ENCODE data around the gene RFX1. TPM values are rescaled to one million over a fixed set of nuclear protein-coding genes. Genes with fewer than 3 reads are reported as not detected.
"Not testable (repeated sequence)": the region's sequence is repeated elsewhere in the genome, so short reads cannot be mapped to it uniquely, and the experiment has no call there.

RFX1 gene
- total RNA-seq, 2 donors from 2014 or later: 11.0 to 12.3 TPM

DNA sequence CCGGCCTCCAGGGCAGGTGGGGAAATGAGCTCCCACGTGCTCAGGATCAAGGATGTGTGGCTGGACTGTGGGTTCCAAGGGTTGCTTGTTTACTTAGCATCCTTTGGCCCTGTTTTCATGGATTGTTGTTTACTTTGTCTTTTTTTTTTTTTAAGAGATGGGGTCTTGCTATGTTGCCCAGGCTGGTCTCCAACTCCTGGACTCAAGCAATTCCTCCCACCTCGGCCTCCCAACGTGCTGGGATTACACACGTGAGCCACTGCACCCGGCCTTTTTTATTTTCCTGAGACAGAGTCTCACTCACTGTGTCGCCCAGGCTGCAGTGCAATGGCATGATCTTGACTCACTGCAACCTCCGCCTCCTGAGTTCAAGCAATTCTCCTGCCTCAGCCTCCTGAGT lies 38.9 kb downstream of the RFX1 start:
- DNase-seq; ATAC-seq; intact Hi-C loops (cut with DNase I): not testable (repeated sequence)

DNA sequence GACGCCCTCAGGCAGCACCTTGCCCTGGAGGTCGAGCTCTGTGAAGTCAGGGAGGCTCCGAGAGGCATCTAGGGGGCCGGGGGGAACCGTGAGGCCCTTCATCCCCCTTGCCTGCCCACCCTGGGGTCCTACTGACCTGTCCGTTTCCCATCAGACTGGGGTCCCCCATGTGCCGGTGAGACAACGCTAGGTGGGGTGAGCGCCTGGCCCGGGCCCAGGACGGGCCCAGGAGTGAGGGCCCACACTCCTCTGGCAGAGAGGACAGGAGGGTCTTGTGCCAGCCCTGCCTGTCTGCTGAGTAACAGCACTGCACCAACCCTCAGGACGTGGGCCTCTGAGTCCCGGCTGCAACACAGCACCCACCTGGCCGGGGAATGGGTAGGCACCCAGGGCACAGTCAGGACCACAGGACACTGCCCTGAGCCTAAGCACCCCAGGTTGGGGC lies 39.4 kb downstream of the RFX1 start:
- DNase-seq: no peak
- intact Hi-C loops (cut with DNase I): no loop called here
- ATAC-seq: no peak

DNA sequence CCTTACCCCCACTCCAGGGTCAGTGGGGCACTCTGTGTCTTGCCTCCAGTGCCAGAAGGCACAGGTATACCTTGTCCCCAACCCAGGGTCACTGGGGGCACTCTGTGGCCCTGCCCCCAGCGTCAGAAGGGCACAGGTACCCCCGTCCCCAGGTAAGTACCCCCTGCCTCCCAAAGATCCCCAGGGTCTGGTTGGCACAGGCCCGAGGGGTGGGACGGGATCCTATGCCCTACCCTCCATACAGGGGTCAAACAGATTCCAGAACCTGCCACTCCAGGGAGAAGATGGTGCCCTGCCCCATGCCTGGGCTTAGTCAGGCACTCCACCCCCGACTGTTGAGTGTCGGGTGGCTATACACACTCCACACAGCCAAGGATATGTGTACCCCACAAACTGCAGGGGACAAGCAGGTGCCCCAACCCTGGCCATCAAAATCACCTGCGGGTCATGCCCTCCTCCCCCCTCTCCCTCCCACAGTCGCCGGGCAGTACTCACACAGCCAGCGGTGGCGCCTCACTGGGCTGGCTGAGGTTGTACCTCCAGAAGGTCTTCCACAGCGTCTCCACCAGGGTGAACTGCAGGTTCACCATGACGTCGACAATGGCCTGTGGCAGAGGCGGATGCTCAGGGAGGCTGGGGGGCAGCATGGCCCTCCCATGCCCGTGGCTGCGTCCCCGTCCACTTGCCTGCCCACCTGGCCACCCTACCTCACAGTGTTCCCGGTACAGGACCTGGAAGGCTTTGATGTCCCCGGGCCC lies 40.0 kb downstream of the RFX1 start:
- no peak for DNase-seq
- intact Hi-C loops (cut with DNase I): no loop called here
- no peak for ATAC-seq

DNA sequence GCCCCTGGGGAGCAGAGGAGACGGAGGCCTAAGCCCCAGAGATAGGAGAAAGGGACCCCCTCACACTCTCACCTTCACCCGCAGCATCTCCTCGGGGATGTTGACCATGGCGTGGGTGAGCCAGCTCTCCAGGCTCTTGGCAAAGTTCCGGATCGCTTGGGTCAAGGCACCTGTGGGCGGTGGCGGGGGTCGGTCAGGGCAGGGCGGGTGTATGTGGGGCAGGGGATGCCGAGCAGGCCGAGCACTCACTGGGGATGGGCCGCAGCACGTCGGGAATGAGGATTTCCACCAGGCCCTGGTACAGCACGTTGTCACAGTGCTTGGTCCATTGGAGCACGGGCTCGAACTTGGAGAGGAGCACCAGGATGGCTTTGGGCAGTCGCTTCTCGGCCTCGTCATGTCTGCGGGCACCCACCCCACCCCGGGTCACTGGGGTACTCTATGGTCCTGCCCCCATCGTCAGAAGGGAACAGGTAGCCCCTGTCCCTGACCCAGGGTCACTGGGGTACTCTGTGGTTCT lies 40.7 kb downstream of the RFX1 start:
- no peak for DNase-seq
- ATAC-seq: no peak
- intact Hi-C loops (cut with DNase I): no loop called here

DNA sequence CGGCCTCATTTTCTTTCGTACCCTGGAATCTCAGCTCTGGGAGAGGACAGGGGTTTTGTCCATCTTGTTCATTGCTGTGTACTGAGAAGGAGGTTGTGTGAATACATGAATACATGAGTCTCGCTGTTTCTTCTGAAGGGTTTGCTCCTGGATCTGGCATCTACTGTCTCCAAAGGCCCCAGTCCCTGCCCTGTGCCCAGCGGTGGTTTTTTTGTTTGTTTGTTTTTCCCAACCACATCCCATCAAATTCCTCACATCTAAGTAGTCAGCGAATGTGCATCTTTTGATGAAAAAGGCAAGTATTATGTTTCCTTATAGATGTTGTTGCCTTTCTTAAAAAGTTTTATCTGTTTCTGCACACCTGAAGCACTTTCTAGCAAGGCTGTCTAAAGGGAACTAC lies 41.3 kb downstream of the RFX1 start:
- ATAC-seq (no peak), DNase-seq (no peak)

DNA sequence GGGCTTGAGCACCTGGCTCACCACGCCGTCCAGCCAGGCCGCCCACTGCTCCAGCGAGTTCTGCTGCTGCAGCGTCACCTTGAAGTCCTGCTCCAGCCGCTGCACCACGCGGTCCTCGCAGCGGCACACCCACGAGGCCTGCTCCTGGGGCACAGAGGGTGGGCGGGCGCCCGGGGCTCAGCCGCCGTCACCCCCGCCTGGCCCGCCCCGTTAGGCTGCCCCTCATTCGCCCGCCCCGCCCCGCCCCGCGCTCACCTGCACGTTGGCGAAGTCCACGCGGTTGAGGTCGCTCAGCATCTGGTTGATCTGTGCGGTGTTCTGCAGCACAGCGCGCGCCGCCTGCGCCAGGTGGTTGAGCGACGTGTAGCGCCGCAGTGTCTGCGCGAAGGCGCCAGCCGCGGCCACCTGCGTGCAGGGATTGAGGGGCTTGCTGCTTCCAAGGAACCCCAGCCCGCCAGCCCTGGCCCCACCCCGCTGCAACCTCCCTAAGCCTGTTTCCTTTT lies 42.5 kb downstream of the RFX1 start:
- intact Hi-C loops (cut with DNase I): no loop called here
- ATAC-seq (no peak), DNase-seq (no peak)

More for the DNA sequence above, 41.3 kb downstream of the RFX1 start:
- intact Hi-C loops (cut with DNase I): no loop called here

DNA sequence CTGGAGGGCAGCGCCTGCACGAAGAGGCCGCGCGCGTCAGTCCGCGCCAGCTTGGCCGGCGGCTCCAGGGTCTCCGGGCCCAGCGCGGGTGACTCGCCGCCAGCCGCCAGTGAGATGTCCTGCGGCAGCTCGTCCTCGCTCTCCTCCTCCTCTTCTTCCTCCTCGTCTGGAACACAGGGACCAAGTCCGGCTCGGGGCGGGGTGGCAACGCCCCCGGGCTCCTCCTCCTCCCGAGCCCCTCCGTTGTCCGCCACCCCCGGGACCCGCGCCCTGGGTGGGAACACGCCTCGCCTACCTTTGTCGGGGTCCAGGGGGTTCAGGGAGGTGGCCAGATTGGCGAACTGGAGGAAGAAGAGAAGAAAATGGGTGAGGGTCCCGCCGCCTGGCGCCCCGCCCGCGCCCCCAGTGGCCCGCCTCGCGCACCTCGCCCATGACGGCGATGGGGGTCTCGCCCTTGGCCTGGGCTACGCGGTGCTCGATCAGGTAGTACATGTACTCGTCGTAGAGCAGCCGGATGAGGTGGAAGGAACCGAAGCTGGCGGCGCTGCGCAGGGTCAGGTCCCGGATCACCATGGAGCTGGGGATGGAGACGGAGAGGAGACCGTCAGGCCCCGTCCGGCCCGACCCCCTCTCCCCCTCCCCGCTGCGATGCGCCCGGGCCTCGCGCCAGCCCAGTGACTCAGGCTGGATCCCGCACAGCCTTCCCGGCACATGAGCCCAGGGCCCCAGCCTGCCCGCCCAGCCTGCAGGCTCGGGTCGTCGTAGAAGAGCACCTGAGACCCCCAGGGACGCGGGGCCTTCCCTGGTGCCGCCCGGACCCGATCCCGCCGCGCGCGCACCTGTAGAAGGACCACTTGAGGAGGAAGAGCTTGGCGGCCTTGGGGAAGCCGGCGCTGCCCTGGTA lies 43.2 kb downstream of the RFX1 start:
- ATAC-seq (peak; percentile 32 to 45), DNase-seq (no peak)
- intact Hi-C loops (cut with DNase I): no loop called here

DNA sequence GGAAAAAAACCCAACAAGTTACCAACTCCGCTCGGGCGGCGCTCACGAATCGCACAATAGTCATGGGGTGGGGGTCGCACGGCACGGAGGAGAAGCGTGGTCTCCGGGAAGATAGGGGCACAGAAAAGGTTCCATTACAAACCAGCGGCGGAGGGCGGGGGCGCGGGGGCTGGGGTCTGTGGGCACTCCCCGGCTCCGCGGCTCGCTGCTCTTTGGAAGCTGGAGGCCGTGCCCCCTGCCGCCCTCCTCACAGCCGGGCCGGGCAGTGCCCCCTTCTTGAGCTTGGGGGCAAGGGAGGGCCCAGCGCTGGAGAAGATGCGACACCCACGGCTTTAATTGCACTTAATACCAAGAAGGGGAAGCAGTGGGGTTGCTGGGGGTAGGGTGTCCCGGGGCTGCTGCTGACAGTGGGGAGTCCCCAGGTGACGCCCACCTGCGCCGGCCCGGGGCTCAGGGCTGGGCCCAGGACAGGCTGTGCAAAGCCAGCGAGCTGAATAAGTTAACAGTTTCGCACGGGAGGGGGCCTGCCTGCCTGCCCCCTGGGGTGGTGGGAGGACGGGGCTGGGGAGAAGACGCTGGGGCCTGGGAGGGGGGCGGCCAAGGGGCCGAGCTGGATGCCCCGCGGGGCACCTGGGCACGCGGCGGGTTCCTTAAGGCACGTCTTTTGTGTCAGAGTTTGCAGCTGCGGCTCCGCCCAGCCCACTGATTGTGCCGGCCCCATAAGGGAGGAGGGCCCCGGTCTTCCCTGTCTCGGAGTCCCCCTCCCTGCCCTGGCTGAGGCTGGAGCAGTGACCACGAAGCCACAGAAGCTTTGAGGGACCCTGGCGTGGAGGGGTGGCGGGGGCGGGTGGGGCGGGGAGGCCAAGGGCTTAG lies 44.1 kb downstream of the RFX1 start:
- DNase-seq (no peak), ATAC-seq (peak; percentile 29 to 61)
- intact Hi-C loops (cut with DNase I): no loop called here

DNA sequence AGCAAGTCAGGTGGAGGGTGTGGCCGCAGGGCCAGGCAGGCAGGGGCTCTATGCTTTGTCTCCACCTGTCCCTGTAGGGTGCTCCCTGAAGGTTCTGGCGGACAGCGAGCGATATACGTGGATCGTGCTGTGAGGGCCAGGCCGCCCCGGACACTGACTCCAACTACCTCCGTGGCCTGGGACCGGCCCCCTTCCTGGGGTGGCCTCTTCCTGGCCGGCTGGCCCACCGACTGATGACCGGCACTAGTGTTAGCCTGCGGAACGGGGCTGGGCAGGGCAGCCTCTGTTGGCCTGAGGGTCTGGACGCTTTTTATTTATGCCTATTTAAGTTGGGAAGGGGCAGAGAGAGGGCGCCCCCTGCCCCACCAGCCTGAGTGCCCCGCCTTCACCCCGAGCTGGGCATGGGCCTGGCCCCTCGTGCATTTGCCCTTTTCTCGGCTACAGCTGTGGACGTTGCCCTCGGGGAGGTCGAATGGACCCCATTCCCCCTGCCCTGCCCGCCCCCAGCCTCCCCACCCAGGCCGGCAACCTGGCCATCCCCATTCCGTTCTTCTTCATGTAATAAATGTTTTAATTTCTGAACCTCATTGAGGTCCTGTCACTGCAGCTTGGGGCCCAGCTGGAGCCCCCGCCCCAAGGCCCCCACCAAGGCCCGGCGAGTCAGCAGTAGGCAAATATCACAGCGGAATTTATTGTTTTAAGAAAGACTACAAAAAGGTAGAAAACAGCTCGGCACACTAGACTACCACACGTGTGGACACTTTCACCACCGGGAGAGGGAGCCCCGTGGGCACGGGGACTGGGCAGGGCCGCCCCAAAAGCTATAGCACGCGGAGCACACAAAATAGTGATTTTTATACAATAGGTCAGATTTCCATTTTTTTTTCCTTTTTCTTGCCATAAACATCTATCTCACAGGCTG lies 45.0 kb downstream of the RFX1 start:
- DNase-seq: no peak
- no peak for ATAC-seq
- intact Hi-C loops (cut with DNase I): no loop called here

DNA sequence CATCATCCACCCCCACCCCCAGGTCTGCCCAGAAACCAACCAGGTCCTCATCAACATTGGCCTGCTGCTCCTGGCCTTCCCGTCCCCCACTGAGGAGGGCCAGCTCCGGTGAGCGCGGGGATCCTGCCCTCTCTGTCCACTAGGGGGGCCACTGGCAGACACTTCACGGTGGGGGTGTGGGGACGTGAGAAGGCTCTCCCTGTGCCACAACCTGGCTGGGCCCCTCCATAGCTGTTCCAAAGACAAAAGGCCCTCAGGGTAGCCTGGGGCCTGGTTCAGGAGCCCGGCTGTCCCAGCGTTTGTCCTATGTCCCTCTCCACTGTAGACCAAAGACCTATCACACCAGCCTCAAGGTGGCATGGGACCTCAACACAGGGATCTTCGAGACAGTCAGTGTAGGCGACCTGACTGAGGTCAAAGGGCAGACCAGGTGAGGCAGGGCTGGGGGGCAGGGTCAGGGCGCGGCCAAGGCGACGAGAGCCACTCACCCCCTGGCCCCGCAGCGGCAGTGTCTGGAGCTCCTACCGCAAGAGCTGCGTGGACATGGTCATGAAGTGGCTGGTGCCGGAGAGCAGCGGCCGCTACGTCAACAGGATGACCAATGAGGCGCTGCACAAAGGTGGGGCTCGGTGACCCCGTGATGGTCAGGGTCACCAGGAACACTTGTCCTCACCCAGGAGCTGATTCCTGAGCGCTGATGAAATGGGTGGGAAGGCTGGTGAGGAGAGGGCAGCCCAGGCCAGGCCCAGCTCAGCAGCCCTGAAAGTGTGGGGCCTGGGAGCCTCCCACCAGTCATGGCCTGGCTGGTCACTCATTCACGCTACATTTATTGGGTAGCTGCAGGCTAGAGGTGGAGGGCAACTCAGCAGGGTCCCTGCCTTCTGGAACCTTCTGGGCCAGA lies 45.9 kb downstream of the RFX1 start:
- DNase-seq: no peak
- ATAC-seq: peak in 1 of 2 donors; percentile 16
- intact Hi-C loops (cut with DNase I): loop anchor here in 1 of 2 donors (5.0 kb wide), 1 partner anchor 78 kb away; no protein-coding TSS in a partner anchor

DNA sequence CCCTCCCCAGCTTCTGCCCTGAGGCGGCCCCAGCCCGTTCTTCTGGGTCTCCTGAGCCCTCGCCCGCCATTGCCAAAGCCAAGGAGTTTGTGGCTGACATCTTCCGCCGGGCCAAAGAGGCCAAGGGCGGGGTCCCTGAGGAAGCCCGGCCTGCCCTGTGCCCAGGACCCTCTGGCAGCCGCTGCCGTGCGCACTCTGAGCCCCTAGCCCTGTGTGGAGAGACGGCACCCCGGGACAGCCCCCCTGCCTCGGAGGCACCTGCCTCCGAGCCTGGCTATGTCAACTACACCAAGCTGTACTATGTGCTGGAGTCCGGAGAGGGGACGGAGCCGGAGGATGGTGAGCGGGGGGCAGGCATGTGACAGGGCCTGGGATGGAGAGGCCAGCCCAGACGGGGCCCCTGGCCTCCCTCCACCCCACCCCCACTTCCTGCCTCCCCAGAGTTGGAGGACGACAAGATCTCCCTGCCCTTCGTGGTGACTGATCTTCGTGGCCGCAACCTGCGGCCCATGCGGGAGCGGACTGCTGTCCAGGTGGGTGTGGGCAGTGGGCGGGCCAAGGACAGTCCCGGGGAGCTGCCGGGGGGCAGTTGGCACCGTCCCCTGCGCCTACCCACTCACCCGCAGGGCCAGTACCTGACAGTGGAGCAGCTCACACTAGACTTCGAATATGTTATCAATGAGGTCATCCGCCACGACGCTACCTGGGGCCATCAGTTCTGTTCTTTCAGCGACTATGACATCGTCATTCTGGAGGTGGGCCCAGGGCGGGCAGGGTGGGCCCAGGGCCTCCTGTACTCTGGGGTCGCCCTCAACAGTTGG lies 46.8 kb downstream of the RFX1 start:
- no peak for ATAC-seq
- intact Hi-C loops (cut with DNase I): loop anchor here in 1 of 2 donors (5.0 kb wide), 1 partner anchor 77 kb away; no protein-coding TSS in a partner anchor
- DNase-seq: no peak

DNA sequence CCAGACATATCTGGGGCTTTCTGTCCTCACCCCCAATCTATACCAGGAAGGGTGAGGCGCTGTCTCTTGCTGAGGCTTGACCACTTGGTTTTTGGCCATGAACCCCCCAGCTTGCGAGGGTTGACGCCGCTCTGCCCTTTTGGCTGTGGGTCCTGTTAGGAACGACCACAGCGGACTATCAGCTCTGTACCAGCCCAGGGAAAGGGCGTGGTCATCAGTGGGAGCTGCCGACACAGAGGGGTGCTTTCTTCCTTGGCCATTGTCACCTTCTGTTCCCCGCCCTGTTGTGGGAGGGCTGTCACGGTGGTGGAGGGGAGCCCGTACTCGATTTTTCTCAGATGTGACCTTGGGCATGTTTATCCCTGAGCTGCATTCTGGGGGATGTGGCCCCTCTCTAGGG lies 48.1 kb downstream of the RFX1 start:
- intact Hi-C loops (cut with DNase I): loop anchor here in 1 of 2 donors (5.0 kb wide), 1 partner anchor 76 kb away; no protein-coding TSS in a partner anchor
- ATAC-seq (no peak), DNase-seq (no peak)

DNA sequence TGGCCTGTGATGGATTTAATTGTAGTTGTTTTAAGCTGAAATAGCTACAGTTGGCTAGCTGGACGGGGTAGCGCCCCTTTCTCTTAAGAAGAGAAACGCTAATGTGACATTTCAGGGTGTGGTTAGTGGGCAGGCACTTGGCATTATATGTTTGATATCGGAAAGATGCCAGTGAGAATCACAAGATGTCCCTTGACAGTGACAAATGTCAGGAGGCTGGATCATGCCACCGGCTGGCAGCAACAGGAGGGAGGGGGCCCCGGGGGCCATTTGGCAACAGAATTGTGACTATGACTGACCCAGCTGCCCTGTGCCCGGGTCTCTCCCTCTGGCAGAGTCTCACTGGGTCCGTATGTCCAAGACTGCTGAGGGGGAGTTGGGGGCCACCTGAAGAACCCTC lies 49.1 kb downstream of the RFX1 start:
- intact Hi-C loops (cut with DNase I): loop anchor here in 1 of 2 donors (5.0 kb wide), 1 partner anchor 75 kb away; no protein-coding TSS in a partner anchor
- DNase-seq: no peak
- ATAC-seq: no peak

DNA sequence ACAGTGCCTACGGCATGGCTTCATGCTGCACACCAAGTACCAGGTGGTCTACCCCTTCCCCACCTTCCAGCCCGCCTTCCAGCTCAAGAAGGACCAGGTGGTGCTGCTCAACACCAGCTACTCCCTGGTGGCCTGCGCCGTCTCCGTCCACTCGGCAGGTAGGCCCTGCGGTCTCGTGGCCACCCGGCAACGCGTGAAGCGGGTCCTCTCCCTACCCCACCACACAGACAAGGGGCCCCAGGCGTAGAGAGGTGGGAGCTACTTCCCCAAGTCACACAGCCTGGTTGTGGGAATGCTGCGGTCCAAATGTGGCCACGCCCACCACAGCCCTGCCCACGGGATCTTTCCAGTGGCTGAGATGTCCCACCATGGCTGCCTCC lies 49.8 kb downstream of the RFX1 start:
- ATAC-seq (no peak), DNase-seq (no peak)
- intact Hi-C loops (cut with DNase I): loop anchor here in 1 of 2 donors (5.0 kb wide), 1 partner anchor 74 kb away; no protein-coding TSS in a partner anchor

DNA sequence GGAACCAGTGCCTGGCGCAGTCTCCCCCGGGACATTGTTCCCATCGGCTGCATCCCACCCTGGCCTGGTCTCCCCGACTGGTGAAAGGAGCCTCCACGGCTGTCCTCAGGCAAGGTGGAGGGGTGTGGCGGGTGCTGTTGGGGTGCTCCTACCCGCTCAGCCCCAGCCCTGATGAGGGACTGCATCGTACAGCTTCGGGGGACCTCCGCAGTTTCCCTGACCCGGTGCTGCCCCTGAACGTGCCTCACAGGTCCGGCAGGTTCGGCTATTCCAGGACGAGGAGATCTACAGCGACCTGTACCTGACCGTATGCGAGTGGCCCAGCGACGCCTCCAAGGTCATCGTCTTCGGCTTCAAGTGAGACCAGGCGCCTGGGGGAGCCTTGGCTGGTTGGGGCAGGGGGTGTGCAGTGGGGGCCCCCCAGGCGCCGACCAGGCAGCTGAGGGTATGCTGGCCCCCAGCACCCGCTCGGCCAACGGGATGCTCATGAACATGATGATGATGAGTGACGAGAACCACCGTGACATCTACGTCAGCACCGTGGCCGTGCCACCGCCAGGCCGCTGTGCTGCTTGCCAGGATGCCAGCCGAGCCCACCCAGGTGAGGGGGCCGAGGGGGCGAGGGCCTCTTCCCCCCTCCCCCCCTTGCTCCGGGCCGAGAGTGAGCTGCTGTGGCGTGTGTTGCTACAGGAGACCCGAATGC lies 50.3 kb downstream of the RFX1 start:
- intact Hi-C loops (cut with DNase I): loop anchor here in 1 of 2 donors (5.0 kb wide), 1 partner anchor 74 kb away; no protein-coding TSS in a partner anchor
- DNase-seq: no peak
- ATAC-seq: no peak

Measured in left cardiac atrium (tissue), 4 donors.